ENCODE data around the gene PSME3. TPM values are rescaled to one million over a fixed set of nuclear protein-coding genes. Genes with fewer than 3 reads are reported as not detected.
"Not testable (repeated sequence)": the region's sequence is repeated elsewhere in the genome, so short reads cannot be mapped to it uniquely, and the experiment has no call there.

PSME3 gene
- total and polyA plus RNA-seq, 2 experiments from 2014 or later, result 104 to 170 TPM

DNA sequence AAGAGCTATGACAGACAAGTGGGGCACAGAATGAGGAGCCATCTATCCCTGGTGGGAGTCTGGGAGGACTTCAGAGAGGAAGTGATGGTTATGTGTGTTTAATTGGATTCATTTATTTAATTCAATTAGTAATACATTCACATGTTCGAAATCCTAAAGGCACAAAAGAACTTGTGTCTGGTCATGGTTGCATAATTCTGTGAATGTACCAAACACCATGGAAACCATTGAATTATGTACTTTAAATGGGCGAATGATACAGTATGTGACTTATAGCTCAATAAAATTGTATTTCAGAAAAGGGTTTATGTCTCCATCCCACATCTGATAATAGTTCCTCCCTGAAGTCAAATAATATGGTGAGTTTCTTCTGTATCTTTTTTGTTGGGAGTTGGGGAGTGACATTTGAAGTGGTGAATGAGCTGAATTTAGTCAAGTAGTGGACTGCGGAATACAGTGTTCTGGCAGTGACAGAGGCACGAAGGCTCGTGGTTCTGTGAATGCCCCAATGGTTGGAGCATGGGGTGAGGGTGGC lies 47.6 kb downstream of the PSME3 start:
- WGBS, 2 experiments (ENCODE audit: low coverage in 1 of 2, low lambda C conversion rate in 2 of 2, missing lambda C conversion rate in 2 of 2), result 65 to 67% methylated on average over 5 of the region's 5 CpGs
- DNase-seq, result no peak
- TF ChIP-seq EZH2 (IDR thresholded peaks at IDR 0.05; ENCODE audit: insufficient read depth, poor library complexity, severe bottlenecking) (no peak), EZH2phosphoT487 (IDR thresholded peaks at IDR 0.05; ENCODE audit: insufficient read depth, low read depth) (no peak)
- Histone ChIP-seq H3K9me2 (ENCODE audit: insufficient read depth) (no peaks in the 10 kb centered on the region), H3K9me3 (ENCODE audit: low read depth) (no peaks in the 10 kb centered on the region), H3K27me3 (replicated peaks; ENCODE audit: insufficient read depth) (peaks cover 20% of the 10 kb centered on the region), H3K27ac (no peak overlapping the region), H3K79me2 (ENCODE audit: insufficient read depth) (no peaks in the 10 kb centered on the region), H4K20me1 (ENCODE audit: insufficient read depth) (no peaks in the 10 kb centered on the region), H3K4me1 (ENCODE audit: insufficient read depth) (no peaks in the 10 kb centered on the region), H2AFZ (no peak overlapping the region), H3K4me3 (no peak overlapping the region), H3K36me3 (ENCODE audit: low read depth) (no peaks in the 10 kb centered on the region), H3K4me2 (ENCODE audit: unreplicated experiment) (no peak overlapping the region), H3K9ac (no peak overlapping the region), H3F3A (ENCODE audit: insufficient read depth) (no peaks in the 10 kb centered on the region)
- in situ Hi-C loops (cut with MboI), result no loop called here

DNA sequence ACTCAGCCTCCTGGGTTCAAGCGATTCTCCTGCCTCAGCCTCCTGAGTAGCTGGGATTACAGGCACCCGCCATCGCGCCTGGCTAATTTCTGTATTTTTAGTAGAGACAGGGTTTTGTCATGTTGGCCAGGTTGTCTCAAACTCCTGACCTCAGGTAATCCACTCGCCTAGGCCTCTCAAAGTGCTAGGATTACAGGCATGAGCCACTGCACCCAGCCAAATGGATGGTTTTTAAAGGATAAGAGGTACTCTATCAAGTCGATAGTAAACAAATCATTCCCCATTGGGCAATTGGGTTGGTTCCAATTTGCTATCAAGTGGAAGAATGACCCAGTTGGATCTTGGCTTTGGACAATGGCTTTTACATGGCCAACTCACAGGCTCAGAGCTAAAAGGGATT lies 48.5 kb downstream of the PSME3 start:
- H3K9me3 ChIP-seq (ENCODE audit: low read depth); H3K9ac ChIP-seq; H3K4me1 ChIP-seq (ENCODE audit: insufficient read depth); H4K20me1 ChIP-seq (ENCODE audit: insufficient read depth); H3F3A ChIP-seq (ENCODE audit: insufficient read depth); H3K4me2 ChIP-seq (ENCODE audit: unreplicated experiment); H3K9me2 ChIP-seq (ENCODE audit: insufficient read depth); H3K27ac ChIP-seq; in situ Hi-C loops (cut with MboI); H2AFZ ChIP-seq; H3K79me2 ChIP-seq (ENCODE audit: insufficient read depth); DNase-seq; H3K36me3 ChIP-seq (ENCODE audit: low read depth); H3K4me3 ChIP-seq: not testable (repeated sequence)
- peaks cover 19% of the 10 kb centered on the region for H3K27me3 ChIP-seq (replicated peaks; ENCODE audit: insufficient read depth)
- 65 to 73% methylated on average over 6 of the region's 6 CpGs for WGBS, 2 experiments (ENCODE audit: low coverage in 1 of 2, low lambda C conversion rate in 2 of 2, missing lambda C conversion rate in 2 of 2)

DNA sequence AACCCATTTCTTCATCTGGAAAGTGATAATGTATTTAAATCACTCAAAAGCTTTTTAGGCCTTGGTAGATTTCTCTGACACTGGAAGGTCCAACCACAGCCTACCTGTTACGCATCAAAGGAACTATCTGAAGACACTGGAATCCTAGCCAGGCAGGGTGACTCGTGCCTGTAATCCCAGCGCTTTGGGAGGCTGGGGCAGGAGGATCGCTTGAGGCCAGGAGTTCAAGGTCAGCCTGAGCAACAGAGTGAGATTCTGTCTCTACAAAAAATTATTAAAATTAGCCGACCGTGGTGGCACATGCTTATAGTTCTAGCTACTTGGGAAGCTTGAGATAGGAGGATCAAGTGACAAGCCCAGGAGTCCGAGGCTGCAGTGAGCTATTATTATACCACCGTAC lies 49.0 kb downstream of the PSME3 start:
- Histone ChIP-seq H3K4me3 (no peak overlapping the region), H3K4me1 (ENCODE audit: insufficient read depth) (no peaks in the 10 kb centered on the region), H3K36me3 (ENCODE audit: low read depth) (no peaks in the 10 kb centered on the region), H3F3A (ENCODE audit: insufficient read depth) (no peaks in the 10 kb centered on the region), H3K27me3 (replicated peaks; ENCODE audit: insufficient read depth) (peaks cover 16% of the 10 kb centered on the region), H3K9me3 (ENCODE audit: low read depth) (no peaks in the 10 kb centered on the region), H4K20me1 (ENCODE audit: insufficient read depth) (no peaks in the 10 kb centered on the region), H3K27ac (no peak overlapping the region), H3K79me2 (ENCODE audit: insufficient read depth) (no peaks in the 10 kb centered on the region), H3K4me2 (ENCODE audit: unreplicated experiment) (no peak overlapping the region), H3K9me2 (ENCODE audit: insufficient read depth) (no peaks in the 10 kb centered on the region), H3K9ac (no peak overlapping the region), H2AFZ (no peak overlapping the region)
- in situ Hi-C loops (cut with MboI), result no loop called here
- TF ChIP-seq EZH2 (IDR thresholded peaks at IDR 0.05; ENCODE audit: insufficient read depth, poor library complexity, severe bottlenecking) (no peak), EZH2phosphoT487 (IDR thresholded peaks at IDR 0.05; ENCODE audit: insufficient read depth, low read depth) (no peak)
- DNase-seq, result no peak
- WGBS, 2 experiments (ENCODE audit: low coverage in 1 of 2, low lambda C conversion rate in 2 of 2, missing lambda C conversion rate in 2 of 2), result 68 to 74% methylated on average over 8 of the region's 8 CpGs

DNA sequence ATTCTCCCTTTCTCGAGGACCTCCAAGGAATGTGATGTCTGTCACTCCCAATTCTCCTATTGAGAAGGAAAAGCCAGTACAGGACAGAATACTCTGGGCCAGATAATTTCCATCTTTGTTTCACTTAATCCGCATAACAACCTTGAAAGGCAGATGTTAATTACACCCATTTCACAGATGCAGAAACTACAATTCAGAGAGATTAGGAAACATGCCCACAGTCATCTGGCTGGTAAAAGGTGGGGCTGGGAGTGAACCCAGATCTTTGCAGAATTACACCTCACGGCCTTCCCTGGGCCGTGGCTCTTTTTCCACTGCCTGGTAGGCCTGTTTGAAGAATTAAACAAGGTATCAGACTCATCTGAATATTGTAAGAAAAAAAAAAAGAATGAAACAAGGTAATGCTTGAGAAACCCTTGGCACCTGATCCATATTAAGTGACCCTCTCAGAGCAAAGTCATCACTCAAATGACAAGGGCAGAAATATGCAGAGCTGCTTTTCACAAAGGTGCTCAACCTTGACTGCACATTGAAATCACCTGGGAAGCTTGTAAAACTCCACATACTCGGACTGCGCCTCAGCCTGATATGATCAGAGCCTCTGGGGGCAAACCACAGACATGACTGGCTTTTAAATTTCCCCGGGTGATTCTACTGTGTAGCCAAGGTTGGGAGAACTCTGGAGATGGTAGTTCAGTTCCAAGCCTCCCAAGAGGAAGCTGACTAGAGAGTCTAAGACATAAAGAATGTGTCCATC lies 50.8 kb downstream of the PSME3 start:
- Histone ChIP-seq H3F3A (ENCODE audit: insufficient read depth) (no peaks in the 10 kb centered on the region), H2AFZ (no peak overlapping the region), H4K20me1 (ENCODE audit: insufficient read depth) (no peaks in the 10 kb centered on the region), H3K27ac (no peak overlapping the region), H3K4me2 (ENCODE audit: unreplicated experiment) (no peak overlapping the region), H3K27me3 (replicated peaks; ENCODE audit: insufficient read depth) (no peaks in the 10 kb centered on the region), H3K4me1 (ENCODE audit: insufficient read depth) (no peaks in the 10 kb centered on the region), H3K79me2 (ENCODE audit: insufficient read depth) (no peaks in the 10 kb centered on the region), H3K9ac (no peak overlapping the region), H3K36me3 (ENCODE audit: low read depth) (no peaks in the 10 kb centered on the region), H3K9me2 (ENCODE audit: insufficient read depth) (no peaks in the 10 kb centered on the region), H3K4me3 (no peak overlapping the region), H3K9me3 (ENCODE audit: low read depth) (no peaks in the 10 kb centered on the region)
- DNase-seq, result no peak
- 74 to 78% methylated on average over 7 of the region's 7 CpGs for WGBS, 2 experiments (ENCODE audit: low coverage in 1 of 2, low lambda C conversion rate in 2 of 2, missing lambda C conversion rate in 2 of 2)
- TF ChIP-seq EZH2 (IDR thresholded peaks at IDR 0.05; ENCODE audit: insufficient read depth, poor library complexity, severe bottlenecking) (no peak), EZH2phosphoT487 (IDR thresholded peaks at IDR 0.05; ENCODE audit: insufficient read depth, low read depth) (no peak)
- in situ Hi-C loops (cut with MboI), result no loop called here

DNA sequence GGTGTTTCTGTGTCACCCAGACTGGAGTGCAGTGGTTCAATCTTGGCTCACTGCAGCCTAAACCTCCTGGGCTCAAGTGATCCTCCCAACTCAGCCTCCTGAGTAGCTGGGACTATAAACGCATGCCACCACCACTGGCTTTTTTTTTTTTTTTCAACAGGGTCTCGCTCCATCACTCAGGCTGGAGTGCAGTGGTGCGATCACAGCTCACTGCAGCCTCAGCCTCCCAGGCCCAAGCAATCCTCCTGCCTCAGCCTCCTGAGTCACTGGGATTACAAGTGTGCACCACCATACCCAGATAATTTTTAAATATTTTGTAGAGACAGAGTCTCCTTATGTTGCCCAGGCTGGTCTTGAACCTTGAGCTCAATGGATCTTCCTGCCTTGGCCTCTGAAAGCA lies 52.6 kb downstream of the PSME3 start:
- H3K9me2 ChIP-seq (ENCODE audit: insufficient read depth); H3K9me3 ChIP-seq (ENCODE audit: low read depth); H2AFZ ChIP-seq; H3K27me3 ChIP-seq (replicated peaks; ENCODE audit: insufficient read depth); H3K9ac ChIP-seq; H4K20me1 ChIP-seq (ENCODE audit: insufficient read depth); H3K27ac ChIP-seq; H3K79me2 ChIP-seq (ENCODE audit: insufficient read depth); H3K4me3 ChIP-seq; H3K36me3 ChIP-seq (ENCODE audit: low read depth); H3F3A ChIP-seq (ENCODE audit: insufficient read depth); DNase-seq; H3K4me1 ChIP-seq (ENCODE audit: insufficient read depth); in situ Hi-C loops (cut with MboI); H3K4me2 ChIP-seq (ENCODE audit: unreplicated experiment): not testable (repeated sequence)
- 94 to 95% methylated on average over 3 of the region's 3 CpGs for WGBS, 2 experiments (ENCODE audit: low coverage in 1 of 2, low lambda C conversion rate in 2 of 2, missing lambda C conversion rate in 2 of 2)

Measured in GM23248 (cell line).